ENCODE data around the gene ABCG2.

GRCh38 chr4:88189418-88189738, 30.9 kb upstream of the ABCG2 start:
- TF ChIP-seq POLR2A (IDR thresholded peaks at IDR 0.05; ENCODE audit: low read depth, low read length) (no peak), POLR2AphosphoS5 (IDR thresholded peaks at IDR 0.05; ENCODE audit: low read depth, low read length) (no peak), TAF1 (IDR thresholded peaks at IDR 0.05; ENCODE audit: low read depth, low read length) (no peak)
